ENCODE data around the gene NEGR1.

NEGR1 gene

DNA sequence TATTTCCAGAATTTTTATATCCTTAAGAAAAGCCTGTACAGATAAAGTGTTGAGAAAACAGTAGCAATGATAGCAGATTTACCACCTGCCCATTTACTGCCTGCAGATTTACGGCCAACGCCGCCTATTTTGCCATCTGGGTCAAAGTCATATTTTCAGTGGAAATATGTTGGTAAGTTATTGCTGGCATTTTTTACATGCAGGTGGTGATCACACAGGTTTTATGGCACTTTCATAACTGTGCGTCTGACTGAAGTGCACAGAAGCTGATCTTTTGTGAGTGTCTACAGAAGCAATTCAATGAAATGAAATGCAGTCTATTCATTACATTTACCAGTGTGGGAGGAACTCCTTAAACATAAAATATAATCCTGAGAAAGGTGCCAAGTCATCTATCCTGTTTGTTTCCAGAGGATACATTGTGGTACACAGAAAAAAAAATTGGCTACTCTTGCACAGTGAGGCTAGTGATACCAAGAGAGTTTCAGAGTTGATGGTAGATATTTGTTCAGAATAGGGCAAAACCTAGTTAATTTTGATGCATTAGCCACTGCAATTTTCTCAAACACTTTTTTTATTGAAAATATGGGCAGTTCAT is 458.5 kb downstream of the NEGR1 start:
- no peak overlapping the region for H3K4me3 ChIP-seq (replicated peaks in 1 of 2; ENCODE audit: low read depth in 2 of 2, low read length in 2 of 2)
- TF ChIP-seq, protein P1, sequence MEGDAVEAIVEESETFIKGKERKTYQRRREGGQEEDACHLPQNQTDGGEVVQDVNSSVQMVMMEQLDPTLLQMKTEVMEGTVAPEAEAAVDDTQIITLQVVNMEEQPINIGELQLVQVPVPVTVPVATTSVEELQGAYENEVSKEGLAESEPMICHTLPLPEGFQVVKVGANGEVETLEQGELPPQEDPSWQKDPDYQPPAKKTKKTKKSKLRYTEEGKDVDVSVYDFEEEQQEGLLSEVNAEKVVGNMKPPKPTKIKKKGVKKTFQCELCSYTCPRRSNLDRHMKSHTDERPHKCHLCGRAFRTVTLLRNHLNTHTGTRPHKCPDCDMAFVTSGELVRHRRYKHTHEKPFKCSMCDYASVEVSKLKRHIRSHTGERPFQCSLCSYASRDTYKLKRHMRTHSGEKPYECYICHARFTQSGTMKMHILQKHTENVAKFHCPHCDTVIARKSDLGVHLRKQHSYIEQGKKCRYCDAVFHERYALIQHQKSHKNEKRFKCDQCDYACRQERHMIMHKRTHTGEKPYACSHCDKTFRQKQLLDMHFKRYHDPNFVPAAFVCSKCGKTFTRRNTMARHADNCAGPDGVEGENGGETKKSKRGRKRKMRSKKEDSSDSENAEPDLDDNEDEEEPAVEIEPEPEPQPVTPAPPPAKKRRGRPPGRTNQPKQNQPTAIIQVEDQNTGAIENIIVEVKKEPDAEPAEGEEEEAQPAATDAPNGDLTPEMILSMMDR (IDR thresholded peaks at IDR 0.05; ENCODE audit: low read depth, low read length): no peak
- DNase-seq (ENCODE audit: low read depth in 2 of 2): no peak

GRCh38 chr1:71817028-71817427 is 465.3 kb downstream of the NEGR1 start:
- TF ChIP-seq, protein P1 (IDR thresholded peaks at IDR 0.05; ENCODE audit: low read depth, low read length): no peak
- H3K4me3 ChIP-seq (replicated peaks in 1 of 2; ENCODE audit: low read depth in 2 of 2, low read length in 2 of 2): no peak overlapping the region
- no peak for DNase-seq (ENCODE audit: low read depth in 2 of 2)

DNA sequence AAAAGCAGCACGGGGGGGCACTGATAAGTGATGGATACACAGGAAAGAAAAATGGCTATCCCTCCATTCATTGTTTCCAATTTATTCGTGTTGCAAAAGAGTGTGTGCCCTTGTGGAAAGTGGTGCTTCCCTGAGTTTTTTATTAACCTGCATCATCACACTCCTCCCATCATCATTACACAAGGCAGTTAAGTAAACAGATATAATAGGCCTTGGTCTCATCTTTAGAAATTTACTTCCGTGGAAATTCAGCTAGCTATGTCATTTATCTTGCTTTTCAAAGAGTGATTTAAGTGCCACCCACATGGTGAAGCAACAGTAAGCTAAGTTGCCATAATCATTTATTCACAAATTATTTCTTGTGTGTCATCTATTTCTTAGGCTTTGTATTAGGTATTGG is 473.3 kb downstream of the NEGR1 start:
- TF ChIP-seq, protein P1 (IDR thresholded peaks at IDR 0.05; ENCODE audit: low read depth, low read length): no peak
- no peak for DNase-seq (ENCODE audit: low read depth in 2 of 2)
- no peak overlapping the region for H3K4me3 ChIP-seq (replicated peaks in 1 of 2; ENCODE audit: low read depth in 2 of 2, low read length in 2 of 2)

DNA sequence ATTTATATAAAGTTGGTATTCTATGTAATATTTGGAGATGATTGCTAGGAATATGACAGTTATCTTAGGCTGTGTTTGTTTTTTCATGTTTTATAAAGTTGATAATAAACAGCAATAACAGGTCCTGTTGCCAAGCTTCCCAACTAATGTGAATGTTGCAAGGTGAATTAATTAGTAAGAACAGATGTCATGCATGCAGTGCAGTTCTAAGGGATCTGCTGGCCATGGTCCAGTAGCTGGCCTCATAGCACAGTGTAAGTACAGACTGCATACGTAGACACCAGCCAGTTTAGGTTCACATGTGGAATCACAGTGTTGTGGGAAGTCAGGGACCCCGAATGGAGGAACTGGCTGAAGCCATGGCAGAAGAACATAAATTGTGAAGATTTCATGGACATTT is 478.2 kb downstream of the NEGR1 start:
- TF ChIP-seq, protein P1 (IDR thresholded peaks at IDR 0.05; ENCODE audit: low read depth, low read length): no peak
- no peak overlapping the region for H3K4me3 ChIP-seq (replicated peaks in 1 of 2; ENCODE audit: low read depth in 2 of 2, low read length in 2 of 2)
- no peak for DNase-seq (ENCODE audit: low read depth in 2 of 2)

DNA sequence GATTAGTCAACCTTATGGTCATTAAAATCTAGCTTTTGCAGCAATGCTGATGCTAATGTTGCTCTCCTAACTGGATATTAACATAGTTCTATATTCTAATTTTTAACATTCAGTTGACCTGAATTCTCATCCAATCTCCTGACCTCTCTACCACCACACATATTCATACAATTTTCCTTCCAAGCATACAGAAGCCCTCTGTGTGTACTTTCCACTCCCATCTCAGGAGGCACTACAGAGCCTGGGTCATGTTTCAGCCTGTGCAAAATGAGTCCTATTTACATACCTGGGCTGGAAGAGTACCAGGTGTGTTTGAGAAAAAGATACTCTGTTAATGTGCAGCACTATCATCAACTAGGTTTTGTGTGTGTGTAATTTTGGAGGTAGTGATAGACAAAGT is 486.3 kb downstream of the NEGR1 start:
- TF ChIP-seq, protein P1 (IDR thresholded peaks at IDR 0.05; ENCODE audit: low read depth, low read length): no peak
- DNase-seq (ENCODE audit: low read depth in 2 of 2): no peak
- no peak overlapping the region for H3K4me3 ChIP-seq (replicated peaks in 1 of 2; ENCODE audit: low read depth in 2 of 2, low read length in 2 of 2)

- TF ChIP-seq, protein P1 (IDR thresholded peaks at IDR 0.05; ENCODE audit: low read depth, low read length): no peak
- no peak overlapping the region for H3K4me3 ChIP-seq (replicated peaks in 1 of 2; ENCODE audit: low read depth in 2 of 2, low read length in 2 of 2)
- DNase-seq (ENCODE audit: low read depth in 2 of 2): no peak
Measured at GRCh38 chr1:71792264-71792663, 490.1 kb downstream of the NEGR1 start.

DNA sequence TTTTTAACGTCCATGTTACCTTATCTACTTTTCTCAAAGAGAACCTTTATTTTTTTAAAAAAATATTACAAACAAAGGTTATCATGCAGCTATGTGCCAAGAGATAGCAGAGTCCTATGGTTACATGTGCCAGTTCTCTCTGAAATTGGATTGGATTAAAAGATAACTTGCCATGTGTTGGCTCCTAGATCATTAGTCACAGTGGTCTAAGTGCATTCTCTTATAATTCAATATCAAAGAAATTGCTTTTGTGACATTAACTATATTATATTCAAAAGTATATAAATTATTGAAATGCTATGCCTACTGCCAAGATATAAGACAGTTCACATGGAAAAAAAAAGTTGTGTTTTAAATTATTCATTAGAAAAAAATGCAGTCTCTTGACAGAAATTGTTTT is 494.2 kb downstream of the NEGR1 start:
- TF ChIP-seq, protein P1 (IDR thresholded peaks at IDR 0.05; ENCODE audit: low read depth, low read length): no peak
- no peak overlapping the region for H3K4me3 ChIP-seq (replicated peaks in 1 of 2; ENCODE audit: low read depth in 2 of 2, low read length in 2 of 2)
- DNase-seq (ENCODE audit: low read depth in 2 of 2): no peak

Data from cardiac fibroblast (primary cell).